Inferior parietal cortex (tissue), 1 donor: Measurements from ENCODE around the gene DHRS2.
"Not testable (repeated sequence)": the region's sequence is repeated elsewhere in the genome, so short reads cannot be mapped to it uniquely, and the experiment has no call there.

Source experiments
- DNase-seq: peaks from one replicate; pipeline ENCODE4 v3.0.0-alpha.2; 2016; ENCODE audit errors: extremely low spot score

Gene DHRS2

DNA sequence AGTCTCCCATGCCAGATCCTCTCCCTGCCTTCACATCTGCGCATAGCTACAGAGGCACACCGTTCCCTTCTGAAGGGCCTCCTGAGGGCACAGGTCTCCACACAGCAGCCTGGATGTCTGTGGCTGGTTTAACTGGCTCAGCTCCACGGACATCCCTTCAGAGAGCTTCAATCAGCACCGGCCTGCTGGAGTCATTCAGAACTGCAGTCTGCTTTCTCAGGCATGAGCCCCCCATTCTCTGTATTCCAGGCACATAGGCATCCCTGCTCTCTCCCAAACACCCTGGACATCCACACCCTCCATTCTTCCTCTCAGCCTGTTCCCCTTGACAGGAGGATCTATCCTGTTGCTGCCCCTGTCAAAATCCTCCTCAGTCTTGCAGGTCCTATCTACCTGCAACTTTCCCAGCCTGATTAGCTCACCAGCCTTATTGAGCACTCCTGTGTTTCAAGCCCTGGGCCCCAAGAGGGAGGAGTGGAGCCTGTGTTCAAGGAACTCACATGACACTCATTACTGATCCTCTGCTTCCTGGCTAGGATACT is 2.9 kb upstream of the DHRS2 start:
- no peak for DNase-seq

- not testable (repeated sequence) for DNase-seq
These were observed 1.3 kb upstream of the DHRS2 start for GRCh38 chr14:23634698-23635412.

GRCh38 chr14:23637312-23637654 is 1.1 kb downstream of the DHRS2 start:
- DNase-seq = not testable (repeated sequence)

DNA sequence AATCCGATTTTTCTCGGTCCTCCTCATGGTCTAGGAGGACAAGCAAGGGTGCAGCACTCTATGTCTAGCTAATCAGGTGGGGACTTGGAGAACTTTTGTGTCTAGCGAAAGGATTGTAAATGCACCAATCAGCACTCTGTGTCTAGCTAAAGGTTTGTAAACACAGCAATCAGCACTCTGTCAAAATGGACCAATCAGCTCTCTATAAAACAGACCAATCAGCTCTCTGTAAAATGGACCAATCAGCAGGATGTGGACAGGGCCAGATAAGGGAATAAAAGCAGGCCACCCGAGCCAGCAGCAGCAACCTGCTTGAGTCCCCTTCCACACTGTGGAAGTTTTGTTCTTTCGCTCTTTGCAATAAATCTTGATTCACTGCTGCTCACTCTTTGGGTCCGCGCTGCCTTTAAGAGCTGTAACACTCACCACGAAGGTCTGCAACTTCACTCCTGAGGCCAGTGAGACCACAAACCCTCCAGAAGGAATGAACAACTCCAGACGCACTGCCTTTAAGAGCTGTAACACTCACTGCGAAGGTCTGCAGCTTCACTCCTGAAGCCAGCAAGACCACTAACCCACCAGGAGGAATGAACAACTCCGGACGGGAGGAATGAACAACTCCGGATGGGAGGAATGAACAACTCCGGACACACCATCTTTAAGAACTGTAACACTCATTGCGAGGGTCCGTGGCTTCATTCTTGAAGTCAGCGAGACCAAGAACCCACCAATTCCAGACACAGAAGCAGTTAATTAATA is 1.7 kb downstream of the DHRS2 start:
- DNase-seq = not testable (repeated sequence)

- DNase-seq = no peak
These were observed 2.4 kb downstream of the DHRS2 start for GRCh38 chr14:23638414-23639047.

DNA sequence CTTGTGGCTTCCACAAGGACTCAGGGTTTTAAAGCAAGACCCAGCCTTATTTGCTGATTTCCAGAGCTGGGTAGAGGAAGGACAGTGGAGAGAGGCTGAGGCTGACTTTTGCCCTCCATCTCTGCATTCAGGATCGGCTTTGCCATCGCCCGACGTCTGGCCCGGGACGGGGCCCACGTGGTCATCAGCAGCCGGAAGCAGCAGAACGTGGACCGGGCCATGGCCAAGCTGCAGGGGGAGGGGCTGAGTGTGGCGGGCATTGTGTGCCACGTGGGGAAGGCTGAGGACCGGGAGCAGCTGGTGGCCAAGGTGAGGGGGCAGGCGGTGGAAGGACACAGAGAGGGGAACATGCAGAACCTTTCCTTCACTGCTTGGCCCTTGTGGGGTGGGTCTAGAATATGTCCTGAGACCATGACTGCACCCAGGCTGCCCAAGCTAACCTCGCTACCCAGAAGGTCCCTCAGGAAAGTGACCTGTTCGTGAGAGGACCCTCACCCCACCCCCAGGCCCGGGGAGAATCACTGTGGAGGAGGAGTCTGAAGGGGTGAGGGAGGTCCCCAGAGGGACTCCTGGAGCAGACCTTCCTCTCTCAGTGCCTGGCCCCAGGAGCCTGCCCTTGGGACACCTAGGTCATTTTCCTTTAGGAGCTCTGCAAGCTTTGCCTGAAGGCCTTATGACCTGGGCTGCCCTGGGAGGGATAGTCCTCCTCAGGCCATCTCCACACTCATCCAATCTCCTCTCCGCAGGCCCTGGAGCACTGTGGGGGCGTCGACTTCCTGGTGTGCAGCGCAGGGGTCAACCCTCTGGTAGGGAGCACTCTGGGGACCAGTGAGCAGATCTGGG is 3.1 kb downstream of the DHRS2 start:
- no peak for DNase-seq

DNA sequence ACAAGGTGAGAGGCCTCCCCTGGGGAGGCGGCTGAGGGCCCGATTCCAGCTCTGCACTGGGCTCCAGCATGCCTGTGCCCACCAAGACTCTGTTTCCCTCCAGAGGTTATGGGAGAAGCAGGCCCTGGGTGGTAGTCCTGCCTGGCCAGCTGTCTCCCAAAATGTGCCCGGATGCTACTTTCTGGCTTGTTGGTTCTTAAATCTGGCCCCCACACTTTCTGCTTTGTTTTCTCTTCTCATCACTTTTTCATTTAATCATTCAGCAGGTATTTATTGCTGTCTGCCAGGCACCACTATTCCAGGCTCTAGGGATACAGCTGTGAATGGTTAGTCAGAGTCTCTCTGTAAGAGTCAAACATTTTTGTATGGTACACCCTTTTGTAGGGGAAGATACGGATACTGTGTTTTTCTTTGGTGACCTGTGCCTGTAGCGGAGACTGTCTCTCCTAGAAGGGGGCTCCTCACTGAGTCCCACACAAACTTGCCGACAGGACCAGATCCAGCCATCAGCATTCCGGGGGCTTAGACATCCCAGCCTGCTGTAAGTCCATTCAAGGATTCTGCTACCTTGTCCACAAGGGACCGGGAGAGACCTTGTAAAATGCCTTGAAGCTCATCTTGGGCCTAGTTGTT is 3.8 kb downstream of the DHRS2 start:
- no peak for DNase-seq

DNA sequence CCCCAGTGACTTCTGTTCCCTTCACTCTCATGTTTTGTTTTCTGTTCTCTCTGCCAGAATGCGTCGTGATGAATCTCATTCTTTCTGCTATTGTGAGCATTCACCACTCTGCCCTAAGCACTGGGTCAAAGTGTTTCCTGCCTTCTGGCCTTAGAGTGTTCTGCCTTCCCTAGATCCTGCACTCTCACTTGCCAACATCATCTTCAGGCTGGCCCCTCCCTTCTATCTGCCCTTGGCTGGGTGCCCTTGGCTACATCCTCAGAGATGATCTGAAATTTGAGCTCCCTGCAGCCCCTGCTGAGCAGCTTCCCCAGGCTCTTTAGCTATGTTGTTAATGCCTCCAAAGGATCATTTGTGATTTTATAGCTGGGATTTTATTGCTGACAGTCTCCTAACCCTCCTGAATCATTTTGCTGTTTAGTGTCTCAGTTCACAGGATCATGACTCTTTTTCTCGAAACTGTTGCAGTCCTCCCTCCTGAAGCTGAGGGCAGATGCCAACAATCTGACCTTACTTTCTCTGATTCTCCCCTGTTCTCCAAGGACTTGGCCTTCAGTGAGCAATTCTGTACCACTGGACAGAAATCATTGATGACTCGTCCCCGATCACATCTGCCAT is 4.5 kb downstream of the DHRS2 start:
- DNase-seq = no peak

- no peak for DNase-seq
These were observed 5.2 kb downstream of the DHRS2 start for GRCh38 chr14:23641180-23641914.

- DNase-seq = no peak
These were observed 5.9 kb downstream of the DHRS2 start for GRCh38 chr14:23641915-23642588.

DNA sequence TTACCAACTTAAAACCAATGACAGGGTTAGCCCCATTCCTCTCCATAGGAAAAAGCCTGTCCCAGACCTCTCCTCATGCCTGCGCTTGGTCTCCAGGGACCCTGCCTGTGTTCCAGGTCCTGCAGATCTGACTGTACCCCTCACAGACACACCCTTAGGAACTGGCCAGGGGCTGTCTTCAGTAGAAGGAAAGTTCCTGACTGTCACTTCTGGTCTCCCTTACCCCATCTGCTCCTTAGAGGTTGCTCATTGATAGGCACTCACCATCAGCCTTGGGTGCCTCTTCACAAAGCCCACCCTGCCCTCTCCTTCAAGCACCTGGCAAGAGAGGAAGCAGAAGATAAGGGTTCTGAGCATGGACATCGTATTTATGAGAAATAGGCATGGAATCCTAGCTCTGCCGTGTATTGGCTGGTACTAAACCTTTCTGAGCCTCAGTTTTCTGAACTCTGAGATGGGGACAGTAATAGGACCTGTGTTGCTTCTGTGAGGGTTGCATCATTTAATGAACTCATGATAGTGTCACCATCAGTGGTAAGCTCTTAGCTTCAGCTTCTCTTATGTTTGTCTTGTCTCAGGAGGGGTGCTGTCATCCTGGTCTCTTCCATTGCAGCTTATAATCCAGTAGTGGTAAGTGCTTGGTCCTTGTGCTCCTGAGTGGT is 7.5 kb downstream of the DHRS2 start:
- DNase-seq = no peak

GRCh38 chr14:23644195-23644918 is 8.2 kb downstream of the DHRS2 start:
- DNase-seq = no peak

DNA sequence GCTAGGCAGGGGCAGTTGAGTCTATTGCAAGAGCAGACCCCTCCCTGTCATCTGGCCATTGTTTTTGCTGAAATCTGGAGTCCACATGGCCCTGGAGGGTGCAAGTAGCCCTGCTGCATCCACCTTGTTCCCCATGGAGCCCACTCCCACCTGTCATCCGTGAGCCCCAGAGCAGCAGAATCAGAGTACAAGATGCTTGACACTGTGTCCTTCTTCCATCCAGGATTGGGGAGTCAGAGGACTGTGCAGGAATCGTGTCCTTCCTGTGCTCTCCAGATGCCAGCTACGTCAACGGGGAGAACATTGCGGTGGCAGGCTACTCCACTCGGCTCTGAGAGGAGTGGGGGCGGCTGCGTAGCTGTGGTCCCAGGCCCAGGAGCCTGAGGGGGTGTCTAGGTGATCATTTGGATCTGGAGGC is 8.8 kb downstream of the DHRS2 start:
- DNase-seq = no peak

DNA sequence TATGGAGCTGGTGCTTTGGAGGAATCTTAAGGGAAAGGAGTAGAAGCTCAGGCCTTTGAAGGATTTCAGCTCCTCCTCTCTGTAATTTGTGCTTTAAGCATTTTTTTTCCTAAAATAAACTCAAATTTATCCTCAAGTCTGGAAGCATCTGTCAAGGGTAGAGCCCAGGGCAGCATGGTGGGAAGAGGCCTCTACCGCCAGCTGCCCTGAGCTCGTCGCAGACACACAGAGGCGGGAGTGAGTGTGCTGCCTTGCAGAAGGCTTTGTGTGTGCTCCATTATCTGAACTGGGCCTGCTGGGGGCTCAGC is 9.3 kb downstream of the DHRS2 start:
- no peak for DNase-seq

GRCh38 chr14:23645812-23646647 is 9.9 kb downstream of the DHRS2 start:
- DNase-seq = no peak

DNA sequence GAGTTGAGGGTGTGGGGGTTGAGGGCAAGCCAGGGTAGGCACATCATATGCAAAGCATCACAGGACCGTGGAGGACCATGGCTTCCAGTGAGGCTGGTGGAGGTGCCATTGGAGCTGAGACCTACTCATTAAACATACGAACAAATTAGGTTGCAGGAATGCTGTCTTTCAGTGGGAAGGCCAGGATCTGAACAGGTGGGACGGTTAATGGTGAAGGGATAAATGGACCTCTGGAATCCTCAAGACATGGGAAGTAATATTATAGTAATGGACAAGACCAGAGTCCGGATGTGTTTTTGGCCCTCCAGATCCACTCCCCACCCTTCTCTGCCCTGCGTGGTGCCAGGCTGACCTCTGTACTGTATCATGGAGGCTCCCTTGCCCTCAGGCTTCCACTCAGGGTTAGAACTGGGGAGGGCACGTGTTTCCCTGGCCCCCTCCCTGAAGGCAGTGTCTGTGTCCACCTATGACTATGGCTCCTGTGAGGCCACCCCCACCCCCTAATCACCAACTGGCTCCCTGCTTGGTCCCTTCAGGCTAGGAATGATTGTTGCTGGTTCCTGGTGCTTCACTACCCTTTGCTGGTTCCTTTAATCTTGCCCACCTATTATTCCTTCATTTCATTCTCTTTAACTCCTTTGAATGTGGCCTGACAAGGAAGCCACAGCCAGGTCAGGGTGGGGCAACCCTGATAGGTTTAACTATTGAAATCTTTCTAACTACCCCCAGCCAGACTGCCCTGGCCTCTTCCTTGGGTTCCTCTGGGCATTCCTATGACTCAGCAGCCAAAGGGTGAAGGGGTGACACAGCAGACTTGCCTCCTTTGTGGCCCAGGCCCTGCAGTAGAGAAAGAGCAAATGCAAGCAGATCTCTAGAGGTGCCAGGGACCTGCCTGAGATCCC is 10.7 kb downstream of the DHRS2 start:
- no peak for DNase-seq

DNA sequence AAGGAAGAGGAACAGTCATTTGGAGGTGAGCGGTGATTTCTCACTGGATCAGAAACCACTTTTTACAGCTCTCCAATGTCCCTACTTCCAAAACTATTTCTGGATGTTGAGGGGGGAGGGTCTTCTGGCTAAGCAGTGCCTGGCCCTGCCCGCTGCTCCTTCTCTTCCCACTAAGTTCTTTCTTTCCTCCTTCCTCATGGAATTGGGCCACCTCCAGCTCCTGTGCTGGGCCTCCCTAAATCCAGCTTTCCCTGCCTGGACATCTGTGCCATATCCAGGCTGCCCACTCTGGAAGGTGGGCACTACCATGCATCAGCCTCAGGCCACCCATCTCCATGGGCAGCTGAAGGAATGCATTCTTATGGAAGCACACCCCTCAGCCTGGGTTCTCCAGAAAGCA is 11.5 kb downstream of the DHRS2 start:
- DNase-seq = no peak
